HepG2 (cell line): Measurements from ENCODE around the gene MYD88. TPM values are rescaled to one million over a fixed set of nuclear protein-coding genes. Genes with fewer than 3 reads are reported as not detected.

Source experiments
- FOXA3 ChIP-seq: IDR thresholded peaks from 2 replicates; pipeline ENCODE4 v1.6.1; 2016; ENCODE audit warnings: missing genetic modification reagents, missing compliant biosample characterization
- RERE ChIP-seq: IDR thresholded peaks from 2 replicates; pipeline ENCODE4 v1.6.1; 2016; ENCODE audit warnings: low read depth, missing genetic modification reagents, missing compliant biosample characterization
- THAP9 ChIP-seq: sonication (generic); formaldehyde crosslinking; IDR thresholded peaks from 2 replicates; pipeline ENCODE4; 2020; ENCODE audit warnings: missing genetic modification reagents, mild to moderate bottlenecking, borderline replicate concordance
- ZBTB40 ChIP-seq, 2 experiments: fragments of 450-650 bp in 1 of 2; sonication (generic) in 1 of 2; formaldehyde crosslinking in 1 of 2; IDR thresholded peaks; 2 replicates each; pipeline versions ENCODE4 v1.6.1 to v1.8.0; 2016 to 2022; ENCODE audit warnings: antibody characterized with exemption in 1 of 2, mild to moderate bottlenecking in 1 of 2, missing genetic modification reagents in 1 of 2
- ZNF3 ChIP-seq: IDR thresholded peaks from 2 replicates; pipeline ENCODE4 v1.7.0; 2017; ENCODE audit warnings: inconsistent platforms
- ZNF543 ChIP-seq: sonication (generic); formaldehyde crosslinking; IDR thresholded peaks from 2 replicates; pipeline ENCODE4 v1.4.0; 2020; ENCODE audit warnings: mild to moderate bottlenecking, missing genetic modification reagents
- ZNF674 ChIP-seq: sonication (generic); formaldehyde crosslinking; IDR thresholded peaks from 2 replicates; pipeline ENCODE4 v1.5.0; 2020; ENCODE audit warnings: low read depth, mild to moderate bottlenecking, missing genetic modification reagents
- ZNF704 ChIP-seq: sonication (generic); formaldehyde crosslinking; IDR thresholded peaks from 2 replicates; pipeline ENCODE4 v1.8.1; 2023; ENCODE audit warnings: mild to moderate bottlenecking, inconsistent platforms, moderate library complexity, missing genetic modification reagents, borderline replicate concordance
- polyA plus RNA-seq, 8 experiments: library from polyadenylated mRNA; depleted of rRNA in 3 of 8; stranded (reverse) in 7 of 8; unstranded in 1 of 8; fragments of >200 nt; fragmentation: Illumina TruSeq in 4 of 8; extraction: Trizol in 4 of 8; gene quantifications; 2 replicates each; pipeline versions ENCODE4 v1.2.1 to v1.2.3, GENCODE V29; 2011 to 2016; ENCODE audit warnings: low read depth in 4 of 8, missing spikeins in 1 of 8, mixed read lengths in 1 of 8; ENCODE audit not compliant: insufficient read depth in 1 of 8
- total RNA-seq, 5 experiments: library from RNA; depleted of rRNA; stranded (reverse); fragments of >200 nt; fragmentation: Illumina TruSeq; extraction: Trizol; gene quantifications; 2 replicates each; pipeline ENCODE4 v1.2.3, GENCODE V29; 2016; ENCODE audit warnings: low read depth in 1 of 5

Gene MYD88
- total and polyA plus RNA-seq, 2 of the 13 experiments (the other 11 are each of a cell fraction or from before 2014, with no cell fraction given) = 7.6 to 32.7 TPM

GRCh38 chr3:38131621-38132369 is 6.7 kb upstream of the MYD88 start (continued):
- no peak for TF ChIP-seq ZBTB40 (IDR thresholded peaks at IDR 0.05)
- no peak for TF ChIP-seq ZBTB40 (CRISPR knock-in tag; IDR thresholded peaks at IDR 0.05)
- no peak for TF ChIP-seq ZNF543 (CRISPR knock-in tag)
- TF ChIP-seq THAP9 = no peak
- no peak for TF ChIP-seq FOXA3 (CRISPR knock-in tag)
- TF ChIP-seq ZNF704 (CRISPR knock-in tag) = no peak
- no peak for TF ChIP-seq ZNF3 (CRISPR knock-in tag)
- no peak for TF ChIP-seq ZNF674 (CRISPR knock-in tag)
- TF ChIP-seq RERE = no peak
